ENCODE results near the gene PIEZO2. TPM values are rescaled to one million over a fixed set of nuclear protein-coding genes. Genes with fewer than 3 reads are reported as not detected.
A peak's percentile ranks its signal among the peaks of the same experiment; 100 is the strongest.

The PIEZO2 gene
- total and polyA plus RNA-seq, 2 of the 8 experiments (the other 6 are each of a cell fraction or from before 2014, with no cell fraction given): 4.7 to 16.5 TPM

DNA sequence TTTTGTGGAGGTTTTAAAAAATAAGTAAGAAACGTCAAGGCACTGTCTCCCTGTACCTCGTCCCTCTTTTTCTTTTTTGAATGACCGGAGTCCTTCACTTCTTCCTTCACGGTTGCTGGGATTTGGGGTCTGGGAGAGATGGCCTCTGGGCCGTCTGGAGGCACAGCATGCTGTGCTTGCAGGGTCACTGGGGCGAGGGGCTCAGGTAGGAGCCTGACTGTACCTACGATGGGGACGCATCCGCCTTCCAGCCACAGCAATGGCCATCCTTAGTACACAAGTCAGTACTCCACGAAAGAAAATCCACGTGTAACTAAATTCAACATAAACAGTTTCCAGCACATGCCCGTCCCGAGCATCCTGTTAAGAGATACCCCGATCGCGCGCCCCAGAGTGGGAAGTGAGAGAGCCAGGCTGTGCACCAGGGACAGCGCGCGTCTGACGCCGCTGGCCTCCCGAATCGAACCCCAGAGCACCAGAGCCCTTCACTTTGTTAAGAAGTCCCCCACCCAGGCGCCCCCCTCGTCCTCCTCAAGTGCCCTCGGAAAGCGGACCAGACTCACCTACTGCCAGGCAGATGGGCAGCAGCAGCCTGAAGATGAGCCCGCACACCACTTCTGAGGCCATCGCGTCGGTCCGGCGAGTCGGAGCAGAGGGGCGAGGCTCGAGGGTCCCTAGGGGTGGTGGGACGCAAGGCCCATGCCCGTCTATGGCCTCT, 1.2 kb downstream of the PIEZO2 start:
- Histone ChIP-seq H2BK5ac (ENCODE audit: low read depth, low read length) (no peak overlapping the region), H3K23me2 (ENCODE audit: low read depth, low read length) (peaks cover 28% of the 10 kb centered on the region), H3K9me3 (ENCODE audit: insufficient read depth in 2 of 2, low read depth in 1 of 2, low read length in 1 of 2) (no peaks in the 10 kb centered on the region), H3K4me1 (replicated peaks in 1 of 4; ENCODE audit: control insufficient read depth in 3 of 4, insufficient read depth in 4 of 4, low read length in 3 of 4) (peaks cover 12 to 22% (median 18%) of the 10 kb centered on the region in 4 experiments), H3K14ac (ENCODE audit: insufficient read length) (no peak overlapping the region), H4K91ac (replicated peaks; ENCODE audit: insufficient read length, low read length) (peak overlapping the region; percentile 45), H2BK15ac (ENCODE audit: low read length) (0 out of 2 replicates have a peak overlapping the region, but pooled peaks have one; percentile 50), H3K79me2 (ENCODE audit: control insufficient read depth in 1 of 2, insufficient read depth in 2 of 2, low read length in 2 of 2) (0 out of 4 replicates have a peak, but pooled peaks cover 0 to 3% of the 10 kb centered on the region in 2 experiments), H2BK120ac (replicated peaks; ENCODE audit: low read depth, low read length) (no peak overlapping the region), H3K27ac (ENCODE audit: low read depth, low read length) (no peak overlapping the region), H2AK5ac (ENCODE audit: low read depth, low read length) (no peak overlapping the region), H3K18ac (ENCODE audit: extremely low read depth, low read length) (peak overlapping the region; percentile 88; the same call in 1 of the 2 replicates), H3K36me3 (ENCODE audit: control insufficient read depth in 2 of 4, insufficient read depth in 4 of 4, low read length in 3 of 4) (no peaks in the 10 kb centered on the region), H3K56ac (replicated peaks; ENCODE audit: insufficient read length, low read depth, low read length) (no peak overlapping the region), H3K4ac (replicated peaks; ENCODE audit: insufficient read length, low read depth, low read length) (no peak overlapping the region), H3K9ac (replicated peaks in 1 of 4; ENCODE audit: extremely low read depth in 1 of 4, low read depth in 3 of 4, low read length in 3 of 4) (no peak overlapping the region), H2AFZ (ENCODE audit: low read length) (no peak overlapping the region), H3K79me1 (ENCODE audit: low read depth, low read length) (0 out of 2 replicates have a peak, but pooled peaks cover 4% of the 10 kb centered on the region), H4K5ac (ENCODE audit: insufficient read length, low read depth, low read length) (no peak overlapping the region), H3K27me3 (replicated peaks in 1 of 4; ENCODE audit: control insufficient read depth in 3 of 4, extremely low read depth in 1 of 4, insufficient read depth in 3 of 4, low read length in 3 of 4) (peaks cover 14 to 46% (median 35%) of the 10 kb centered on the region in 4 experiments; a peak in 6 of 7 replicates), H2BK20ac (ENCODE audit: low read length) (no peak overlapping the region), H4K20me1 (replicated peaks in 1 of 2; ENCODE audit: control insufficient read depth in 1 of 2, insufficient read depth in 2 of 2, low read length in 2 of 2) (peaks cover 0 to 6% of the 10 kb centered on the region in 2 experiments), H4K8ac (ENCODE audit: extremely low read depth, insufficient read depth, low read length) (peak overlapping the region; percentile 6), H3K23ac (ENCODE audit: insufficient read length) (no peak overlapping the region), H3K4me3 (ENCODE audit: extremely low read depth in 1 of 4, insufficient read depth in 2 of 4, low read depth in 3 of 4, low read length in 4 of 4) (peak overlapping the region; percentile 43 to 70 (median 50)), H2BK12ac (ENCODE audit: low read depth, low read length) (0 out of 2 replicates have a peak overlapping the region, but pooled peaks have one; percentile 51), H3K4me2 (ENCODE audit: insufficient read depth in 1 of 2, low read depth in 2 of 2, low read length in 2 of 2) (peak overlapping the region; percentile 53 to 85)
- DNase-seq (ENCODE audit: low read depth in 1 of 2, low spot score in 2 of 2): peak in 1 of 2 experiments; percentile 62
- ChIA-PET POLR2A (ENCODE audit: partially characterized antibody) (no interaction called here), CTCF (ENCODE audit: partially characterized antibody) (interaction anchor here (0.6 kb wide), 1 partner anchor 364 kb away, joined by 3 read pairs; no protein-coding TSS in a partner anchor)
- TF ChIP-seq KDM4A (IDR thresholded peaks at IDR 0.05; ENCODE audit: low read depth, low read length, severe bottlenecking): peak; percentile 48
- TF ChIP-seq ZNF274 (IDR thresholded peaks at IDR 0.05; ENCODE audit: borderline replicate concordance, extremely low read depth, low read length): no peak
- peak; percentile 60 for TF ChIP-seq SUZ12 (IDR thresholded peaks at IDR 0.05; ENCODE audit: low read length)
- TF ChIP-seq CEBPB (IDR thresholded peaks at IDR 0.05; ENCODE audit: low read depth, low read length): no peak
- peak; percentile 7 for TF ChIP-seq ASH2L (IDR thresholded peaks at IDR 0.05; ENCODE audit: low read length)
- no peak for FAIRE-seq
- 12% methylated on average over 39 of the region's 39 CpGs; no CpG with 5 or more reads in 1 of the 2 experiments for WGBS, 2 experiments (ENCODE audit: extremely low coverage in 1 of 2, insufficient coverage in 1 of 2, insufficient read length in 1 of 2, insufficient replicate concordance in 2 of 2, low coverage in 1 of 2, low lambda C conversion rate in 2 of 2, missing lambda C conversion rate in 1 of 2)
